Stimulated activated CD8-positive, alpha-beta memory T cell treated with anti-CD3 and anti-CD28 coated beads, Interleukin-7, amount 100 ng/mL, for 48 hours (primary cell): Measurements from ENCODE around the gene PTGER2.

ENCODE experiments used
- DNase-seq, 2 donors: peaks; one replicate each; pipeline ENCODE4 v3.0.0-alpha.2; 2020; ENCODE audit warnings: low read depth in 1 of 2; ENCODE audit errors: extremely low read depth in 1 of 2

The PTGER2 gene

GRCh38 chr14:52336241-52336640 lies 22.1 kb downstream of the PTGER2 start:
- no peak for DNase-seq

GRCh38 chr14:52338051-52338681 lies 24.1 kb downstream of the PTGER2 start:
- no peak for DNase-seq

GRCh38 chr14:52339262-52339661 lies 25.1 kb downstream of the PTGER2 start:
- no peak for DNase-seq

GRCh38 chr14:52342849-52343596 lies 28.9 kb downstream of the PTGER2 start:
- DNase-seq = no peak

- no peak for DNase-seq
Observed at GRCh38 chr14:52346778-52347177, 32.7 kb downstream of the PTGER2 start.

GRCh38 chr14:52348279-52348678 lies 34.2 kb downstream of the PTGER2 start:
- DNase-seq = no peak

- no peak for DNase-seq
Observed at GRCh38 chr14:52348776-52349175, 34.7 kb downstream of the PTGER2 start.

GRCh38 chr14:52349731-52350130 lies 35.6 kb downstream of the PTGER2 start:
- no peak for DNase-seq

- no peak for DNase-seq
Observed at GRCh38 chr14:52350445-52350844, 36.3 kb downstream of the PTGER2 start.

GRCh38 chr14:52351233-52352060 lies 37.3 kb downstream of the PTGER2 start:
- DNase-seq = no peak

GRCh38 chr14:52352061-52352491 lies 38.0 kb downstream of the PTGER2 start:
- DNase-seq = no peak

GRCh38 chr14:52352569-52352968 lies 38.5 kb downstream of the PTGER2 start:
- no peak for DNase-seq

GRCh38 chr14:52354242-52354641 lies 40.1 kb downstream of the PTGER2 start:
- no peak for DNase-seq

- no peak for DNase-seq
Observed at GRCh38 chr14:52355016-52355431, 40.9 kb downstream of the PTGER2 start.

GRCh38 chr14:52355526-52355925 lies 41.4 kb downstream of the PTGER2 start:
- DNase-seq = no peak

- no peak for DNase-seq
Observed at GRCh38 chr14:52356025-52356424, 41.9 kb downstream of the PTGER2 start.

GRCh38 chr14:52360831-52361230 lies 46.7 kb downstream of the PTGER2 start:
- no peak for DNase-seq

GRCh38 chr14:52363041-52363704 lies 49.1 kb downstream of the PTGER2 start:
- no peak for DNase-seq

- no peak for DNase-seq
Observed at GRCh38 chr14:52363961-52364360, 49.8 kb downstream of the PTGER2 start.

- DNase-seq = no peak
Observed at GRCh38 chr14:52365071-52365470, 51.0 kb downstream of the PTGER2 start.

- no peak for DNase-seq
Observed at GRCh38 chr14:52366796-52367315, 52.7 kb downstream of the PTGER2 start.
